Loucy (cell line): ENCODE measurements around the gene SETD3.

Source experiments
- H2AFZ ChIP-seq: fragments of 200-600 bp; sonication (generic); 2 replicates; pipeline ENCODE4 v1.6.0; 2016; ENCODE audit warnings: antibody characterized with exemption, mild to moderate bottlenecking, low read length, moderate library complexity
- H3F3A ChIP-seq: fragments of 200-600 bp; 2 replicates; pipeline ENCODE4 v1.6.0; 2016; ENCODE audit warnings: antibody characterized with exemption, low read depth, mild to moderate bottlenecking
- H3K27me3 ChIP-seq: fragments of 200-600 bp; sonication (generic); 2 replicates; pipeline ENCODE4 v1.6.1; 2014; ENCODE audit warnings: low read length, mild to moderate bottlenecking; ENCODE audit not compliant: insufficient read depth, poor library complexity, severe bottlenecking
- H3K36me3 ChIP-seq: fragments of 200-600 bp; sonication (generic); 2 replicates; pipeline ENCODE4 v1.6.1; 2016; ENCODE audit warnings: low read length; ENCODE audit not compliant: insufficient read depth
- H3K4me1 ChIP-seq: fragments of 200-600 bp; sonication (generic); 2 replicates; pipeline ENCODE4 v1.5.1; 2014; ENCODE audit warnings: low read length, mild to moderate bottlenecking; ENCODE audit not compliant: insufficient read depth, poor library complexity, severe bottlenecking
- H3K4me2 ChIP-seq: fragments of 200-600 bp; sonication (generic); 2 replicates; pipeline ENCODE4 v1.6.0; 2014; ENCODE audit warnings: antibody characterized with exemption, low read length, low read depth, mild to moderate bottlenecking; ENCODE audit not compliant: poor library complexity, severe bottlenecking
- H3K4me3 ChIP-seq: fragments of 200-600 bp; sonication (generic); 2 replicates; pipeline ENCODE4 v1.5.1; 2014; ENCODE audit warnings: low read length, mild to moderate bottlenecking, mixed read lengths; ENCODE audit not compliant: poor library complexity, severe bottlenecking
- H3K79me2 ChIP-seq: fragments of 200-600 bp; sonication (generic); 2 replicates; pipeline ENCODE4 v1.6.1; 2014; ENCODE audit warnings: low read length; ENCODE audit not compliant: insufficient read depth
- H3K9ac ChIP-seq: fragments of 200-600 bp; sonication (generic); 2 replicates; pipeline ENCODE4 v1.6.0; 2014; ENCODE audit warnings: mild to moderate bottlenecking, low read depth, low read length, moderate library complexity; ENCODE audit not compliant: poor library complexity, severe bottlenecking
- H3K9me2 ChIP-seq: fragments of 200-600 bp; sonication (generic); replicated peaks from 2 replicates; pipeline ENCODE4 v1.6.1; 2016; ENCODE audit warnings: low read depth, low read length, mixed read lengths
- H3K9me3 ChIP-seq: fragments of 200-600 bp; sonication (generic); 2 replicates; pipeline ENCODE4 v1.6.1; 2014; ENCODE audit warnings: mild to moderate bottlenecking, antibody characterized with exemption, low read length, low read depth; ENCODE audit not compliant: insufficient read depth
- H4K20me1 ChIP-seq: fragments of 200-600 bp; sonication (generic); 2 replicates; pipeline ENCODE4 v1.6.0; 2014; ENCODE audit warnings: antibody characterized with exemption, low read length, mild to moderate bottlenecking; ENCODE audit not compliant: insufficient read depth, poor library complexity, severe bottlenecking
- CTCF ChIP-seq: fragments of 200-600 bp; sonication (generic); conservative IDR thresholded peaks from 2 replicates; pipeline ENCODE4 v1.5.1; 2014; ENCODE audit warnings: mild to moderate bottlenecking, antibody characterized with exemption, low read length
- EZH2phosphoT487 ChIP-seq: fragments of 200-600 bp; IDR thresholded peaks from 2 replicates; pipeline ENCODE4 v1.6.1; 2018; ENCODE audit warnings: antibody characterized with exemption, mild to moderate bottlenecking, moderate library complexity, borderline replicate concordance

SETD3 gene

GRCh38 chr14:99524091-99524661, 43.5 kb upstream of the SETD3 start:
- Histone ChIP-seq H3K27me3 (no peaks in the 10 kb centered on the region), H2AFZ (no peak overlapping the region), H3K36me3 (no peaks in the 10 kb centered on the region), H3K4me1 (no peaks in the 10 kb centered on the region), H3K79me2 (no peaks in the 10 kb centered on the region), H3K9me2 (no peaks in the 10 kb centered on the region), H3K9ac (no peak overlapping the region), H3K9me3 (no peaks in the 10 kb centered on the region), H3K4me3 (no peak overlapping the region), H3F3A (no peaks in the 10 kb centered on the region), H4K20me1 (no peaks in the 10 kb centered on the region), H3K4me2 (no peak overlapping the region)
- no peak for TF ChIP-seq EZH2phosphoT487
- no peak for TF ChIP-seq CTCF

GRCh38 chr14:99523704-99524055, 43.0 kb upstream of the SETD3 start:
- Histone ChIP-seq H3K4me1 (no peaks in the 10 kb centered on the region), H3K4me2 (no peak overlapping the region), H3K36me3 (no peaks in the 10 kb centered on the region), H3K4me3 (no peak overlapping the region), H3K9ac (no peak overlapping the region), H3K79me2 (no peaks in the 10 kb centered on the region), H3K27me3 (no peaks in the 10 kb centered on the region), H4K20me1 (peaks cover 3% of the 10 kb centered on the region), H3K9me2 (no peaks in the 10 kb centered on the region), H2AFZ (no peak overlapping the region), H3F3A (no peaks in the 10 kb centered on the region), H3K9me3 (no peaks in the 10 kb centered on the region)
- TF ChIP-seq CTCF = no peak
- no peak for TF ChIP-seq EZH2phosphoT487

- H3K9ac ChIP-seq = no peak overlapping the region
- no peaks in the 10 kb centered on the region for H3K4me1 ChIP-seq
- no peaks in the 10 kb centered on the region for H3K27me3 ChIP-seq
- H3K9me3 ChIP-seq = no peaks in the 10 kb centered on the region
- no peaks in the 10 kb centered on the region for H3K79me2 ChIP-seq
- TF ChIP-seq EZH2phosphoT487 (no peak), CTCF (no peak)
- peaks cover 8% of the 10 kb centered on the region for H4K20me1 ChIP-seq
- no peak overlapping the region for H3K4me3 ChIP-seq
- H3K9me2 ChIP-seq = no peaks in the 10 kb centered on the region
- H3F3A ChIP-seq = no peaks in the 10 kb centered on the region
- no peaks in the 10 kb centered on the region for H3K36me3 ChIP-seq
- no peak overlapping the region for H2AFZ ChIP-seq
- H3K4me2 ChIP-seq = no peak overlapping the region
Observed at GRCh38 chr14:99522934-99523703, 42.5 kb upstream of the SETD3 start.
